Glutamatergic neuron (in vitro differentiated cells): ENCODE measurements around the gene NR2E1. TPM values are rescaled to one million over a fixed set of nuclear protein-coding genes. Genes with fewer than 3 reads are reported as not detected.

Experiments
- DNase-seq: peaks from one replicate; pipeline ENCODE4 v3.0.0; 2022
- H3K27ac Mint-ChIP-seq: one replicate; pipeline ENCODE4 v1.8.0; 2020; ENCODE audit warnings: mild to moderate bottlenecking, mixed read lengths, inconsistent platforms; ENCODE audit not compliant: unreplicated experiment
- H3K27me3 Mint-ChIP-seq: one replicate; pipeline ENCODE4 v1.8.0; 2020; ENCODE audit warnings: mild to moderate bottlenecking, moderate library complexity, mixed read lengths, inconsistent platforms; ENCODE audit not compliant: unreplicated experiment
- H3K36me3 Mint-ChIP-seq: one replicate; pipeline ENCODE4 v1.8.0; 2020; ENCODE audit warnings: mild to moderate bottlenecking, mixed read lengths, inconsistent platforms; ENCODE audit not compliant: unreplicated experiment
- H3K4me1 Mint-ChIP-seq: one replicate; pipeline ENCODE4 v1.8.0; 2020; ENCODE audit warnings: mild to moderate bottlenecking, low read depth, mixed read lengths, inconsistent platforms; ENCODE audit not compliant: unreplicated experiment
- H3K4me3 Mint-ChIP-seq: one replicate; pipeline ENCODE4 v1.8.0; 2020; ENCODE audit warnings: mild to moderate bottlenecking, mixed read lengths, inconsistent platforms; ENCODE audit not compliant: unreplicated experiment
- H3K9me3 Mint-ChIP-seq: one replicate; pipeline ENCODE4 v1.8.0; 2020; ENCODE audit warnings: mild to moderate bottlenecking, moderate library complexity, mixed read lengths, inconsistent platforms; ENCODE audit not compliant: unreplicated experiment
- total RNA-seq: library from RNA; stranded (reverse); fragmentation: NEBNext Ultra II Directional; extraction: Animal tissue kit (Norgen Biotek cat#: 25700); gene quantifications from one replicate; pipeline ENCODE4 v1.2.1, GENCODE V29; 2021; ENCODE audit not compliant: unreplicated experiment
- TF ChIP-seq, protein P1 (sequence below): fragments of 200-600 bp; sonication (generic); IDR thresholded peaks from one replicate; pipeline ENCODE4 v1.5.0; 2021; ENCODE audit not compliant: partially characterized antibody, unreplicated experiment

NR2E1 gene
- total RNA-seq, 1 donor from 2014 or later, result not detected

DNA sequence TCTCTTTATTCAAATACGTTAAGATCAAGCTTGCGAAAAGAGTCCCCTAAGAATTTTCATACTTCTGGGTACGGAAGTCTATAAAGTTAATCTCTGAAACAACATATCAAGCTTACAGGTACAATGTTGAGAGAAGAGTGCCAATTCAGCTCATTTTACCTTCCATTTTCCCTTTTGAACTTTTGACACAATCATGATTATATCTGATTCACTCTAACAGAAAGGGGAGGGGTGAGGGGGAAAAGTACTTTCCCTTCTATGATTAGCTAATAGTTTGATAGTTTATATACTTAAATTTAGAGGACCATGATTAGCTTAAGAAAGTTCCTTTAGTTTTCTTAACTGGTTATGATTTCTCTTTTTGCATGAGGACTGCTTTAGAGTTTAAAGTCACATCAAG lies 61.5 kb downstream of the NR2E1 start:
- no peak for DNase-seq
- TF ChIP-seq, protein P1, sequence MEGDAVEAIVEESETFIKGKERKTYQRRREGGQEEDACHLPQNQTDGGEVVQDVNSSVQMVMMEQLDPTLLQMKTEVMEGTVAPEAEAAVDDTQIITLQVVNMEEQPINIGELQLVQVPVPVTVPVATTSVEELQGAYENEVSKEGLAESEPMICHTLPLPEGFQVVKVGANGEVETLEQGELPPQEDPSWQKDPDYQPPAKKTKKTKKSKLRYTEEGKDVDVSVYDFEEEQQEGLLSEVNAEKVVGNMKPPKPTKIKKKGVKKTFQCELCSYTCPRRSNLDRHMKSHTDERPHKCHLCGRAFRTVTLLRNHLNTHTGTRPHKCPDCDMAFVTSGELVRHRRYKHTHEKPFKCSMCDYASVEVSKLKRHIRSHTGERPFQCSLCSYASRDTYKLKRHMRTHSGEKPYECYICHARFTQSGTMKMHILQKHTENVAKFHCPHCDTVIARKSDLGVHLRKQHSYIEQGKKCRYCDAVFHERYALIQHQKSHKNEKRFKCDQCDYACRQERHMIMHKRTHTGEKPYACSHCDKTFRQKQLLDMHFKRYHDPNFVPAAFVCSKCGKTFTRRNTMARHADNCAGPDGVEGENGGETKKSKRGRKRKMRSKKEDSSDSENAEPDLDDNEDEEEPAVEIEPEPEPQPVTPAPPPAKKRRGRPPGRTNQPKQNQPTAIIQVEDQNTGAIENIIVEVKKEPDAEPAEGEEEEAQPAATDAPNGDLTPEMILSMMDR, result no peak
- Mint-ChIP-seq H3K36me3 (no peaks in the 10 kb centered on the region), H3K27me3 (no peaks in the 10 kb centered on the region), H3K27ac (no peak overlapping the region), H3K9me3 (no peaks in the 10 kb centered on the region), H3K4me1 (no peaks in the 10 kb centered on the region), H3K4me3 (no peak overlapping the region)

DNA sequence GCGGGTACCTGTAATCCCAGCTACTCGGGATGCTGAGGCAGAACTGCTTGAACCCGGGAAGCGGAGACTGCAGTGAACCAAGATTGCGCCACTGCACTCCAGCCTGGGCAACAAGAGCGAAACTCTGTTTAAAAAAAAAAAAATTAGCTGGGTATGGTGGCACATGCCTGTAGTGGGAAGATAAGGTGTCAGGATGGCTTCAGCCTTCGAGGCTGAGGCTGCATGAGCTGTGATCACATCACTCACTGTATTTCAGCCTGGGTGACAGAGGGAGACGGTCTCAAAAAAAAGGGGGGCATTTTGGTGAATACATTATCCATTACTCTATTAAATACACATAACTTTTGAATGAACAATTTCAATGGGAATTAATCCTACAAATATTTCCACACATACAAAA lies 62.6 kb downstream of the NR2E1 start:
- TF ChIP-seq, protein P1, result no peak
- H3K27me3 Mint-ChIP-seq, result no peaks in the 10 kb centered on the region
- no peaks in the 10 kb centered on the region for H3K9me3 Mint-ChIP-seq
- no peaks in the 10 kb centered on the region for H3K4me1 Mint-ChIP-seq
- DNase-seq, result no peak
- no peak overlapping the region for H3K27ac Mint-ChIP-seq
- H3K36me3 Mint-ChIP-seq, result no peaks in the 10 kb centered on the region
- H3K4me3 Mint-ChIP-seq, result no peak overlapping the region

DNA sequence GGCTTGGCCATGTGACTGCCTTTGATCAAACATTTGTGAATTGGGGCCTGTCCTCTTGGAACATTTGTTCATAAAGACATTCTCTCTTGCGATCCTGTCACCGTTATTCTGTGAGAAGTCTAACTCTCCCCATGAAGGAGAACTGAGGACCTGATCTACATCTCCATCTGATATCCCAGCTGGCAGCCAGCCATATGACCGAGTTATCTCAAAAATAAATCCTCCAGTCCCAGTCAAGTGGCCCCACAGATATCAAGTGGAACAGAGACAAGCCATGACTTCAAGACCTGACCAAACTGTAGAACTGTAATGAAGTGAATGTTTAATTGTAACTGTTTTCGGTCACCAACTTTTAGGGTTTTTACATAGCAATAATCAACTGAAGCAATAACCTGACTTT lies 69.3 kb downstream of the NR2E1 start:
- H3K27ac Mint-ChIP-seq, result no peak overlapping the region
- H3K4me1 Mint-ChIP-seq, result no peaks in the 10 kb centered on the region
- H3K36me3 Mint-ChIP-seq, result no peaks in the 10 kb centered on the region
- no peak overlapping the region for H3K4me3 Mint-ChIP-seq
- no peaks in the 10 kb centered on the region for H3K9me3 Mint-ChIP-seq
- H3K27me3 Mint-ChIP-seq, result no peaks in the 10 kb centered on the region
- no peak for DNase-seq
- TF ChIP-seq, protein P1, result no peak

DNA sequence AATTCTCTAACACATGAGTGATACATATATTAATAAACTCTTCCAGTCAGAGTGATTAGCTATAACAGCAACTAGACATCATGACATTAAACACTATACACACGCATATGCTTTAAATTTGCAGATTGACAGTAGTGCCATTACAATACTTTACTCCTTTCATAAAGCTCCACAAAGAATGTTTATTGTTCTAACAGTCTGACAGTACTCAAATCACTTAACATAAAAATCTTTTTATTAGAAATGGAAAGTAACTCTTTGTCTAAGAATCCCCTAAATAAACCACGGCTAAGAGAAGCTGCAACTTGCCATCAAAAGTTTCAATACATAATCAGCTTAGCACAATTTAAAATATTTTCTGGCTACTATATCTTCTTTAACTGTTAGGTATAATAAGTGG lies 71.0 kb downstream of the NR2E1 start:
- no peak overlapping the region for H3K27ac Mint-ChIP-seq
- H3K4me3 Mint-ChIP-seq, result no peak overlapping the region
- TF ChIP-seq, protein P1, result no peak
- H3K4me1 Mint-ChIP-seq, result no peaks in the 10 kb centered on the region
- peaks cover 2% of the 10 kb centered on the region for H3K9me3 Mint-ChIP-seq
- no peak for DNase-seq
- H3K27me3 Mint-ChIP-seq, result no peaks in the 10 kb centered on the region
- H3K36me3 Mint-ChIP-seq, result no peaks in the 10 kb centered on the region

DNA sequence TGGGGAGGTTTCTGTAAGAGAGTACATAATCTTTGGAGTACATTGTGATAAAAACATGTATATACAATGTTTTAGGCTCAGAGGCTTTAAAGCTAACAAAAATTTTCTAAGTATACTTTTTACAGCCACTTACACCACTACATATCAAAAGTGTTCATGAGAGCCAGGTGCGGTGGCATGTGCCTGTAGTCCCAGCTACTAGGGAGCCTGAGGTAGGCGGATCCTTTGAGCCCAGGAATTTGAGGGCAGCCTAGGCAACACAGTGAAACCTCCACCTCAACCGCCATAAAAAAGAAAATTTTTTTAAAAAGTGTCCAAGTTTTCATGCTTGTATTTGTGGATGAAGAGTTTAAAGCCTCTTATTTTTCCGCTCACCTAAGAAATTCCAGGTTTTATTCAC lies 72.5 kb downstream of the NR2E1 start:
- Mint-ChIP-seq H3K36me3 (peaks cover 10% of the 10 kb centered on the region), H3K9me3 (peaks cover 2% of the 10 kb centered on the region), H3K4me3 (no peak overlapping the region), H3K27ac (no peak overlapping the region), H3K4me1 (no peaks in the 10 kb centered on the region), H3K27me3 (no peaks in the 10 kb centered on the region)
- TF ChIP-seq, protein P1, result no peak
- no peak for DNase-seq

Other genes starting within 250 kb of the NR2E1 start
- 311 TPM for gene SEC63, start 207.8 kb upstream of the NR2E1 start, total RNA-seq
- gene OSTM1, start 91.3 kb upstream of the NR2E1 start, total RNA-seq, result 47.7 TPM
- gene SNX3, start 95.0 kb downstream of the NR2E1 start, total RNA-seq, result 66.2 TPM
- 9.4 TPM for gene AFG1L, start 129.0 kb downstream of the NR2E1 start, total RNA-seq